HG03571 (cell line): ENCODE measurements around the gene EIF3I.
"Not testable (repeated sequence)": the region's sequence is repeated elsewhere in the genome, so short reads cannot be mapped to it uniquely, and the experiment has no call there.

ENCODE experiments used
- ATAC-seq: cut with Tn5 transposase; IDR thresholded peaks from one replicate; pipeline ENCODE4 v1.9.1; 2021; ENCODE audit not compliant: unreplicated experiment

The EIF3I gene

GRCh38 chr1:32231843-32232432 lies 9.7 kb downstream of the EIF3I start:
- ATAC-seq: no peak

GRCh38 chr1:32232558-32233304 lies 10.5 kb downstream of the EIF3I start:
- ATAC-seq: no peak

- ATAC-seq: no peak
These were observed 12.6 kb downstream of the EIF3I start for GRCh38 chr1:32234792-32235191.

DNA sequence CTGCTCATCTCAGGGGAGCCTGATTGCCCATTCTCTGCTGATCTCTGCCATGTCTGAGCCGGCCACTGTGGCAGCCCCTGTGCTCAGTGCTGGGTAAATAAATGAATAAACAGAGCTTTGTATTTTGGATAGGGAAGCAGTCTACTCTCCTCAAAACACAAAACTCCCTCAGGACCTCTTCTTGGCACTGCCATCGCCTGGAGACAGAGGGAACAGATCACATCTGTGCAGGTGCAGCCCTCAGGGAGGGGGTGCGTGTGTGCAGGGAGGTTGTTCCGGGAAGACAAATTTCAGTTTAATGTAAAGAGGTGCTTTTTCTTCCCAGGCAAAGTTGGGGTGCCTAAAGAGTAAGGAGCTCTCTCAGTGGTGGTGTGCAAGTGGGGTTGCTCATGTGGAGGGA lies 17.1 kb downstream of the EIF3I start:
- no peak for ATAC-seq

- no peak for ATAC-seq
These were observed 17.6 kb downstream of the EIF3I start for GRCh38 chr1:32239790-32240139.

DNA sequence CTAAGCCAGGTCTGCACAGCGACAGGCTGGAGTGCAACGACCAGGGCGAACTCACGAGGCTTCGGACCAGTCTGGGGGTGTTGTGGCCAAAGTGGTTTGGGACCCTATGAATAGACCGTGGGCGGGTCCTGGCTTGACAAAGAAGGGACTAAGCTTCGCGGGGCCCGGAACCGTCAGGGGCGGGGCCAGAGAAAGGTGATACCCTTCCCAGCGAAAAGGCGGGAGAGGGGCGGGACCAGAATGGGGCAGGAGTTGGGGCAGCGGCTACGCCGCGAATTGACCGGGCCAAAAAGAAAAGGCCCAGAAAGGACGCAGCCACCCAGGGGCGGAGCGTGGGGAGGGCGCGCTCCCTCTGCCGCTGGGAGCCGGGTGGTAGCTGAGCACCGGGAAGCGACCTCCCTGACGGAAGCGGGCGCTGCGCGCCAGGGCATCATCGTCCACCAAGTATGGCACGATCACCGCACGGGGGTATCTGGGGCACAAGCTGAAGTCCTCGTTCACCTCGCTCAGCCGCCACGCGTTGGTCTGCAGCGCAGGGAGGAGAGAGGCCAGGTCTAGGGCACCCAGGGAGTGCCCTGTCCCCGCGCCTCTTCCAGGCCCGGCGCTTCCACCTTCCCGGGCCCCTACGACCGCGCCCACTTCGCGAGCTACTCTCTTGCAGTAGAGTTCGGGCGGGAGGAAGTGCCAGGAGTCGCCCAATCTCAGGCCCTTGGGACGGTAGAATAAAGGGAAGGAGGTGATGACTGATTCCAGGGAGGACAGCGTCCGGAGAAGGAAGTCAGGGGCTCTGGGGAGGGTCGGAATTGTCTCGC lies 18.1 kb downstream of the EIF3I start:
- no peak for ATAC-seq

- no peak for ATAC-seq
These were observed 19.0 kb downstream of the EIF3I start for GRCh38 chr1:32241001-32241763.

DNA sequence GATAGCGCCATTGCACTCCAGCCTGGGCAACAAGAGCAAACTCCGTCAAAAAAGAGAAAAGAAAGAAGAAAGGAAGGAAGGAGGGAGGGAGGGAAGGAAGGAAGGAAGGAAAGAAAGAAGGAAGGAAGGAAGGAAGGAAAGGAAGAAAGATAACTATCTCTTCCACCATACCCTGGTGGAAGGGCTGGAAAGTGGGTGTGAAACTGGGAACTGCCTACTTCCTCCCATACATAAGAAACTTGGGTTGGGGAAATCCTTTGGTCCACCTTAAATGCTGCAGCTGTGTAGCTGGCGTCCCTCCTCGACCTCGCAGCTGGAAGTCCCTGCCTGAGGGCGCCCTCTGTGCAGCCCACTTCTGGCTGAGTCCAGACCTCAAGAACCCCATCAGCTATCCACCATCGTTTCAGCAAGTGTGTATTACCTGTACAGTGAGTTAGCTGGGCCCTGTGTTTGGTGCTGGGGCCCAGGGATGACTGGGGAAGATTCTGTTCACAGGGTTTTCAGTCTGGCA lies 20.2 kb downstream of the EIF3I start:
- no peak for ATAC-seq

DNA sequence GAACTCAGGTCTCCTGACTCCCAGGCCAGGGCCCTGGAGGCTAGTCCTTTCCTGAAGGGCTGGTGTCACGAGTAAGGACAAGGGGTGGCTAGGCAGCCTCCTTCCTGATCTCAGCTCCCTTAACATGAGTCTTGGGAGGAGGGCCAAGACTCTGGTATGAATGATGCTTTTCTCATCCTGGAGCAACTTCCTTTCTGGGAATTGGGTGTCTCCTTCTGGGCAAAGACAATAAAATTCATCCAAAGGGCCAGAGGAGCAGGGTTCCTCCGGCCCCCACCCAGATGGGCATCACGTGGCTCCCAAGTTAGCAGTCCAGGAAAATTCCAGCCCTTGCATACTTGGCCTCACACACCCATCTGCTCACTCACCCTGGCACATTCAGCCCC lies 24.7 kb downstream of the EIF3I start, which contains the start of gene FAM167B:
Gene FAM167B (plus strand): TSS at position 335 of the 386 bp plus-strand sequence. CDS start 200 bp downstream, outside the sequence.
- no peak for ATAC-seq

DNA sequence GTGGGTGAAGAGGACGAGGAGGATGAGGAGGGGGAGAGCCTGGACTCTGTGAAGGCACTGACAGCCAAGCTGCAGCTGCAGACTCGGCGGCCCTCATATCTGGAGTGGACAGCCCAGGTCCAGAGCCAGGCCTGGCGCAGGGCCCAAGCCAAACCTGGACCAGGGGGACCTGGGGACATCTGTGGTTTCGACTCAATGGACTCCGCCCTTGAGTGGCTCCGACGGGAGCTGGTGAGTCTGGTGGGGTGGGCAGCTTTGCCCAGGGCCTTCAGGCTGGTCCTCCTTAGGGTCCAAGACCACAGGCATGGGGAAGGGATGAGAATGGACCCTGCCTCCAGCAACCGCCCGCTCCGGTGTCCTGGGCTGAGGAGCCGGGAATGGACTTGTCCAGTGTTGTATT lies 25.2 kb downstream of the EIF3I start:
- ATAC-seq: no peak

- no peak for ATAC-seq
These were observed 26.0 kb downstream of the EIF3I start for GRCh38 chr1:32247983-32248889.

DNA sequence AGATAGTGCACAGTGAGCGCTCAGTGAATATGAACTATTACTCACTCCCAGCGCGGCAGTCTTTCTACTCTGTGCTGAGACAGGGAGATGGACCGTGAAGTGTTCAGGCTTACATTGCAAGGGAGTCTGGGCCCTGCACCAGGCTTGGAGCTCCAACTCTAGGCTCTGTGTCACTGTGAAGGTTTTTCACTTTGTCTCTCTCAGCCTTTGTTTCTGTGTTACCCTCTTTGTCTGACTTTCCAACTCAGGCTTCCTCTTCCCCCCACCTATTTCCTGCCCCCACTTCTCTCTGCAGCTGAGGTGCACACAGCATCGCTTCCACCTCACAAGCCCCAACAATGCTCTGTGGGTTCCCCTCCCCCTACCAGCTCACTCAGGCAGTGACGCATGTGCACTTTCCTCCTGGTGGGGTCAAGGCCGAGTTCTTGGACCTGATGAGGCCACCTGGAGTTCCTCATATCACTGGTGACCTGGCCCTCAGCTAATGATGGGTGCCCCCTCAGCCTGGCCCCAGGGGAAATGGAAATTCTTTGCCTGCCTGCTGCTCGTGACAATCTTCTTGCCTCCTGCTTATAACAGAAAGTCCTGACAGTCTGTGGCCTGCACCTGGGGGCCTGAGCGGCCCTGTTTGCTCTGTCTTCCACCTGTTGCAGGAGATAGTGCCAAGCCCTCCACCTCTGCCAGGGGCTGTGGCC lies 27.8 kb downstream of the EIF3I start:
- peak; percentile 40 for ATAC-seq

GRCh38 chr1:32250893-32251716 lies 28.9 kb downstream of the EIF3I start, which contains the start of gene LCK:
LCK (plus strand) TSS chr1:32251265; CDS start chr1:32274330, 23,065 bp downstream.
- ATAC-seq: no peak

DNA sequence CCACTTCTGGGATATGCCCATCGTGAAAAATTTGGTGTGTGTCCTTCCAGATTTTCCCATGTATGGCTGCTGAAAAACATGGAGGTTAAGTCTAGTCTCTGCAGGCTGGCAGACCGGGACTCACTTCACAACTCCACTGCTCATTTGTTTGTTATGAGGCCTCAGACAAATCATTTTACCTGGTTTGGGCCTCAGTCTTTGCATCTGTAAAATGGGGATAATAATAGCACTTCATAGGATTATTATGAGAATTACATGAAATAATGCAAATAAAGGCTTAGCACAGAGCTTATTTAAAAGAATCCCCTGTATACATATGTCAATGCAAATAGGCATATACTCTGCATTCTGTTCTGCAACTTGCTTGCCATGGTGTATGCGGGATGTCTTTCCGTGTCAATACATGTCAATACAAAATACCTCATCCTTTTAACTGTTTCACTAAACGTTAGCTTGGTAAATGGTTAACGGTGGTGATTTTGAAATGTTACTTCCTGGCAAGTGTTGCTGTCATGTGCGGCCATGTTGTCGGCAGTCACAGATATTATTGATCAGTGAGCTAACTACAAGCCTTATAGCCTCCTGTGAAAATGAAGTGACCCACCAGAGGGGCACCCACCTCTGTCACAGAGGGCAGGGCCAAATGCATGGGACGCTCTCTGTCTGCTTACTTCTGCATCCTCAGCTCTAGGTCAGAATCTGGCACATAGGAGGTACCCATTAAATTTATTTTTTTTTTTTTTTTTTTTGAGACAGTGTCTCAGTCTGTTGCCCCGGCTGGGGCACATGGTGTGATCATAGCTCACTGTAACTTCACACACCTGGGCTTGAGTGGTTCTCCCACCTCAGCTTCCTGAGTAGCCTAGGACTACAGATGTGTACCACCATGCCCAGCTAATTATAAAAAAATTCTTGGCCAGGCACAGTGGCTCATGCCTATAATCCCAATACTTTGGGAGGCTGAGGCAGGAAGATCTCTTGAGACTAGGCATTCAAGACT lies 33.2 kb downstream of the EIF3I start:
- no peak for ATAC-seq

GRCh38 chr1:32256473-32257226 lies 34.4 kb downstream of the EIF3I start:
- no peak for ATAC-seq

DNA sequence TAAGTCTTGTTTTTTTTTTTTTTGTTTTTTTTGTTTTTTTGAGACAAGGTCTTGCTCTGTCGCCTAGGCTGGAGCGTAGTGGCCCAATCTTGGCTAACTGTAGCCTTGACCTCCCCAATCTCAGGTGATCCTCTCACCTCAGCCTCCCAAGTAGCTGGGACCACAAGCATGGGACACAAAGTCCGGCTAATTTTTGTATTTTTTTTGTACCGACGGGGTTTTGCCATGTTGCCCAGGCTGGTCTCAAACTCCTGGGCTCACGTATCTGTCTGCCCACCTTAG lies 35.0 kb downstream of the EIF3I start:
- ATAC-seq: no peak

DNA sequence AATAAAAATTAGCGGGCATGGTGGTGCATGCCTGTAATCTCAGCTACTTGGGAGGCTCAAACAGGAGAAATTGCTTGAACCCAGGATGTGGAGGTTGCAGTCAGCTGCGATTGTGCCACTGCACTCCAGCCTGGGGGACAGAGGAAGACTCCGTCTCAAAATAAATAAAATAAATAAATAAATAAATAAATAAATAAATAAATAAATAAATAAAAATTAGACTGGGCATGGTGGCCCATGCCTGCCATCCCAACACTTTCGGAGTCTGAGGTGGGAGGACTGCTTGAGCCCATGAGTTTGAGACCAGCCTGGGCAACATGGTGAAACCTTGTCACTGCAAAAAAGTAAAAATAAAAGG lies 41.0 kb downstream of the EIF3I start:
- not testable (repeated sequence) for ATAC-seq
